ENCODE measurements around the gene MRPS23.

The MRPS23 gene

DNA sequence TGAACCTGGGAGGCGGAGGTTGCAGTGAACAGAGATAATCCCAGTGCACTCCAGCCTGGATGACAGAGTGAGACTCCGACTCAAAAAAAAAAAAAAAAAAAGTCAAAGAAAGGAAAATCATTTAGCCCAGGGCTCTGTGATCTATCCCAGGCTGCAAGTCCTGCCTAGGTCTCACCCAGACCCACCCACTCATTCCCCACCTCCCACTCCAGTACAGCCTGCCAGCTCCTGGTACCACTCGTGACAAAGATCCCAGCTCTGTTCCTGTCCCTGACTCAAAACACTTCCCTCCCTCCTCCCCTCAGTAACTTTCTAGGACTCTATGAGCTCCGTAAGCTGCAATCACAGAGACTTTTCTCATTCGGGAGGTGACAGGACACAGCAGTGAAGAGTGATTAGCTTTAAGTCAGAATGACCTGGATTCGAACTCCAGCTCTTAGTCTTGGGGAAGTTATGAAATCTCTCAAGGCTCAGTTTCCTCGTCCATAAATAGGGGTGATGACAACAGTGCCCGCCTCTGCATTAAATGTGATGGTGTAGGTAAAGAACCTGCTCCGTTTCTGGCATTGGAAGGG, 28.0 kb upstream of the MRPS23 start:
- no peak overlapping the region for H2AFZ ChIP-seq (ENCODE audit: low read length)
- no peaks in the 10 kb centered on the region for H3K79me2 ChIP-seq (ENCODE audit: insufficient read depth, low read length)
- H3K36me3 ChIP-seq (ENCODE audit: insufficient read depth, low read length) = no peaks in the 10 kb centered on the region
- H3F3A ChIP-seq (ENCODE audit: insufficient read depth, low read length) = no peaks in the 10 kb centered on the region
- H3K9me3 ChIP-seq (ENCODE audit: low read length) = no peaks in the 10 kb centered on the region
- no peak overlapping the region for H3K4me2 ChIP-seq (ENCODE audit: low read length)
- no peak overlapping the region for H3K4me3 ChIP-seq (ENCODE audit: low read depth, low read length, poor library complexity, severe bottlenecking)
- no peaks in the 10 kb centered on the region for H4K20me1 ChIP-seq (ENCODE audit: insufficient read depth, low read length)
- H3K4me1 ChIP-seq (ENCODE audit: insufficient read depth, low read length, severe bottlenecking) = no peaks in the 10 kb centered on the region
- no peak overlapping the region for H3K27ac ChIP-seq (ENCODE audit: low read depth, low read length, poor library complexity, severe bottlenecking)
- H3K9ac ChIP-seq (ENCODE audit: low read length) = no peak overlapping the region
- H3K27me3 ChIP-seq (ENCODE audit: insufficient read depth, low read length) = peaks cover 6% of the 10 kb centered on the region
- TF ChIP-seq, protein P1, sequence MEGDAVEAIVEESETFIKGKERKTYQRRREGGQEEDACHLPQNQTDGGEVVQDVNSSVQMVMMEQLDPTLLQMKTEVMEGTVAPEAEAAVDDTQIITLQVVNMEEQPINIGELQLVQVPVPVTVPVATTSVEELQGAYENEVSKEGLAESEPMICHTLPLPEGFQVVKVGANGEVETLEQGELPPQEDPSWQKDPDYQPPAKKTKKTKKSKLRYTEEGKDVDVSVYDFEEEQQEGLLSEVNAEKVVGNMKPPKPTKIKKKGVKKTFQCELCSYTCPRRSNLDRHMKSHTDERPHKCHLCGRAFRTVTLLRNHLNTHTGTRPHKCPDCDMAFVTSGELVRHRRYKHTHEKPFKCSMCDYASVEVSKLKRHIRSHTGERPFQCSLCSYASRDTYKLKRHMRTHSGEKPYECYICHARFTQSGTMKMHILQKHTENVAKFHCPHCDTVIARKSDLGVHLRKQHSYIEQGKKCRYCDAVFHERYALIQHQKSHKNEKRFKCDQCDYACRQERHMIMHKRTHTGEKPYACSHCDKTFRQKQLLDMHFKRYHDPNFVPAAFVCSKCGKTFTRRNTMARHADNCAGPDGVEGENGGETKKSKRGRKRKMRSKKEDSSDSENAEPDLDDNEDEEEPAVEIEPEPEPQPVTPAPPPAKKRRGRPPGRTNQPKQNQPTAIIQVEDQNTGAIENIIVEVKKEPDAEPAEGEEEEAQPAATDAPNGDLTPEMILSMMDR (IDR thresholded peaks at IDR 0.05; ENCODE audit: low read length) = no peak
- no peak for TF ChIP-seq EZH2 (IDR thresholded peaks at IDR 0.05; ENCODE audit: borderline replicate concordance, low read length)
- no peaks in the 10 kb centered on the region for H3K9me2 ChIP-seq (ENCODE audit: low read depth, low read length)

DNA sequence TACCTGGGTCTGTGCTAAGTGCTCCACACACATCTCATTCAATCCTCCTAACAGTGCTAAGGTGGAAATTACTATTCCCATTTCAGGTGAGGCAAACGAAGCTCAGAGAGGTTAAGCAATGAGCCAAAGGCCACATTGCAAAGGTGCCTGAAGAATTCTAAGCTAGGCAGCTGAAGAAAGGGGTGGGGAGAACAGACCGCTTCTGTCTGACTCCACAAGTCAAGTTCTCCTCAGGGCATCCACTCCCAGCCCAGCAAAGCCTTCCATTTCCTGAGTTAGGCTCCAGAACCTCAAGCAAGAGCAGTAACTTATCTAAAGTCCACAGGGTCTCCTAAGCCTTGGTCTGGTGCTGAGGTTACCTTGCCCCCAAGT, 27.0 kb upstream of the MRPS23 start:
- Histone ChIP-seq H3K4me2 (ENCODE audit: low read length) (no peak overlapping the region), H3K9me3 (ENCODE audit: low read length) (no peaks in the 10 kb centered on the region), H3K36me3 (ENCODE audit: insufficient read depth, low read length) (no peaks in the 10 kb centered on the region), H3F3A (ENCODE audit: insufficient read depth, low read length) (no peaks in the 10 kb centered on the region), H3K27me3 (ENCODE audit: insufficient read depth, low read length) (peaks cover 9% of the 10 kb centered on the region), H3K9ac (ENCODE audit: low read length) (no peak overlapping the region), H3K9me2 (ENCODE audit: low read depth, low read length) (no peaks in the 10 kb centered on the region), H4K20me1 (ENCODE audit: insufficient read depth, low read length) (no peaks in the 10 kb centered on the region), H3K4me3 (ENCODE audit: low read depth, low read length, poor library complexity, severe bottlenecking) (no peak overlapping the region), H3K4me1 (ENCODE audit: insufficient read depth, low read length, severe bottlenecking) (no peaks in the 10 kb centered on the region), H3K27ac (ENCODE audit: low read depth, low read length, poor library complexity, severe bottlenecking) (no peak overlapping the region), H2AFZ (ENCODE audit: low read length) (no peak overlapping the region), H3K79me2 (ENCODE audit: insufficient read depth, low read length) (no peaks in the 10 kb centered on the region)
- TF ChIP-seq, protein P1 (IDR thresholded peaks at IDR 0.05; ENCODE audit: low read length) = no peak
- TF ChIP-seq EZH2 (IDR thresholded peaks at IDR 0.05; ENCODE audit: borderline replicate concordance, low read length) = no peak

GRCh38 chr17:57876023-57876865, 26.4 kb upstream of the MRPS23 start:
- H3K4me3 ChIP-seq (ENCODE audit: low read depth, low read length, poor library complexity, severe bottlenecking) = no peak overlapping the region
- H3K27ac ChIP-seq (ENCODE audit: low read depth, low read length, poor library complexity, severe bottlenecking) = no peak overlapping the region
- TF ChIP-seq, protein P1 (IDR thresholded peaks at IDR 0.05; ENCODE audit: low read length) = no peak
- TF ChIP-seq EZH2 (IDR thresholded peaks at IDR 0.05; ENCODE audit: borderline replicate concordance, low read length) = no peak
- H4K20me1 ChIP-seq (ENCODE audit: insufficient read depth, low read length) = no peaks in the 10 kb centered on the region
- no peaks in the 10 kb centered on the region for H3K36me3 ChIP-seq (ENCODE audit: insufficient read depth, low read length)
- H3K79me2 ChIP-seq (ENCODE audit: insufficient read depth, low read length) = no peaks in the 10 kb centered on the region
- no peak overlapping the region for H2AFZ ChIP-seq (ENCODE audit: low read length)
- peaks cover 9% of the 10 kb centered on the region for H3K27me3 ChIP-seq (ENCODE audit: insufficient read depth, low read length)
- no peak overlapping the region for H3K4me2 ChIP-seq (ENCODE audit: low read length)
- no peaks in the 10 kb centered on the region for H3K9me2 ChIP-seq (ENCODE audit: low read depth, low read length)
- no peaks in the 10 kb centered on the region for H3F3A ChIP-seq (ENCODE audit: insufficient read depth, low read length)
- no peaks in the 10 kb centered on the region for H3K4me1 ChIP-seq (ENCODE audit: insufficient read depth, low read length, severe bottlenecking)
- H3K9me3 ChIP-seq (ENCODE audit: low read length) = no peaks in the 10 kb centered on the region
- H3K9ac ChIP-seq (ENCODE audit: low read length) = no peak overlapping the region
